ENCODE measurements around the gene MYRFL.

DNA sequence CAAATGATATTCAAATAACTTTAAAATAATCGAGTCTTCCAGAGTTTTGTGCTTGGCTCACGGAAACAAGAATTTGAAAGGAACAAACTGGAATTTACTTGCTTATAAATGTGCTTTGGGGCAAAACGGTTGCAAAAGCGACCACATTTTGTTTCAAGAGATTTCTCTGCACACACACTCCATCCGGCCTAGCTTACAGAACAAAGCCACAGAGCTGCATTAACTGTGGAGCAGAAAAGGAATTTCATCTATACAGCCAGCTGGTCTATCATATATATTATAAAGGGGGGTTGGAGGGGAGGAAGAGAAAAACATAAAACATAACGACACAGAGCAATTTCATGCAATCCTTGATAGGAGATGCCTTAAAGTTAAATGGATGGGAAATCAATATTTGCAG, 153.0 kb downstream of the MYRFL start:
- TF ChIP-seq POLR2A (IDR thresholded peaks at IDR 0.05) = no peak
- no peak for TF ChIP-seq CTCF (IDR thresholded peaks at IDR 0.05)
- TF ChIP-seq POLR2AphosphoS5 (IDR thresholded peaks at IDR 0.05) = no peak

All from breast epithelium (tissue), 3 donors.